Stimulated activated CD4-positive, alpha-beta T cell treated with anti-CD3 and anti-CD28 coated beads, Interleukin-4, amount 100 ng/mL, for 4 hours (primary cell): ENCODE results near the gene CNST.
A peak's percentile ranks its signal among the peaks of the same experiment; 100 is the strongest.

Experiments
- DNase-seq, 2 experiments: peaks; one replicate each; pipeline ENCODE4 v3.0.0-alpha.2; 2020

Gene CNST, protein sequence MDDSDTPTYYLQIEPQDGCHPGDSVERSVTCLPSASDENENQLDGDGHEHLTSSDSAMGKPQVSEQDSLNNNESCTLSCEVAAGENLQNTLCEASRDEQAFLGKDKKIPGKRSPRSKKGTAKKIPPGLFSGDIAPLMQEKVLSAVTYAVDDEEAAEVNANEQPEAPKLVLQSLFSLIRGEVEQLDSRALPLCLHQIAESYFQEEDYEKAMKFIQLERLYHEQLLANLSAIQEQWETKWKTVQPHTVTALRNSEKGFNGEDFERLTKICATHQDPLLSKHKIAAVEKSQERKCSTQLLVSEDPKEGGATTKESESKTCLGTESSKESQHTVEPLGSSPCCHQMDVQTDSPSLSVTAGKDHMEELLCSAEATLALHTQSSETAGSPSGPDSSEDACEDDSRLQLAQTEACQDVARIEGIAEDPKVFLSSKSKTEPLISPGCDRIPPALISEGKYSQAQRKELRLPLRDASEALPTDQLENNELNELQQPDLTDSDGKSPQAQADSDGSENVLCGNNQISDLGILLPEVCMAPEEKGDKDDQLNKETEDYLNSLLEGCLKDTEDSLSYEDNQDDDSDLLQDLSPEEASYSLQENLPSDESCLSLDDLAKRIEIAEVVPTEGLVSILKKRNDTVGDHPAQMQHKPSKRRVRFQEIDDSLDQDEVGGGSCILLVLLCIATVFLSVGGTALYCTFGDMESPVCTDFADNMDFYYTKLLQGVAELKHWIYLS

DNA sequence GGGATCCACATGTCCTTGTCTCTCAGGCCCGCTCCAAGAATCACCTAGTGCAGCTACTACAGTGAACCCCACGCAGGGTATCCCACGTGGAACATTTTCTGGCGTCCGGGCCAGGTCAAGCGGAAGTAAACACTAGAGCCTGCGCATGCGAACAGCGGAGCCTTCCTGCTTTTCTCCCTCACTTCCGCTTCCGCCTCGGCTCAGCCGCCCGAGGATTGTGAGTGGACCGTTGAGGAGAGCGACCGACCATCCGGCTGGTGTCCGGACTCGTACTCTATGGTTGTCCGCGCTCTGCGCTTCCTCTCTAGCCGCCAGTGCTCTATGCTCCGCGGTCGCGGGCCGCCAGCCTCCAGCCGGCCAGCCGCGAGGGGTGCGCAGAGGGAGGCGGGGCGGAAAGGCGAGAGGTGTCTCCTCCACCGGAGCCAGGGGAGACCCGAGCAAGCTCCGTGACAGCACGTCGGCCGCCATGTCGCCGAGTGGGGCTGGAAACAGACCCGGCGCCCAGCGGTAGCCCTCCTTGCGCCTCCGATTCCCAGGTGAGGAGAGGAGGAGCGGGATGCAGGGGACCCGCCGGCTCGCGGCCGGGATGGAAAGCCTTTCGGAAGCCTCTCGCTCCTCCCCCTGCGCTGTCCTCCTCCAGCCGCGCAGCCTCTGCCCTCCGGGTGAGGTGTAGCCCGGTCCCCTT lies at the start of gene CNST, which contains the start of gene TFB2M:
TSS of gene CNST (plus strand) at position 329 of the 685 bp plus-strand sequence. CDS start 25,107 bp downstream, outside the sequence.
TSS of gene TFB2M (minus strand) at position 134 of the 685 bp plus-strand sequence. CDS start at position 11, 123 bp downstream.
- DNase-seq = peak; percentile 89 to 91

DNA sequence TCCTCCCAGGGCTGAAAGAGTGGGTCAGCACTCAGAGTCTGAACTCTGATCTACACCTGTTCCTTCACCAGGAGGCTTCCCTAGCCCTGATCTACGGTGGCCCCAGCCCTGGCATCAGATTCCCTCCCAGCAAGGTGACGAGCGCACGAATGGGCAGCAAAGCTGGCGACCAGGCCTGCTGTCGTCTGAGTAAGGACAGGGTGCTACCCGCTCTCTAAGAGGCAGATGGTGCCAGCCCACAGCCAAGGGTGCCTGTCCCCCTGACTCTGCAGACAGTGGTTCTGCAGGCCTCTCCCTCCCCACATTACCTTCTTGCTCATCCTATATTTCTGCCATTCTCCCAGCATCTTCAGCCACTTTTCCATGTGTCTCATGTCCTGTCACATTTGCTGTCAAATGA lies 48.9 kb upstream of the CNST start:
- DNase-seq = no peak

DNA sequence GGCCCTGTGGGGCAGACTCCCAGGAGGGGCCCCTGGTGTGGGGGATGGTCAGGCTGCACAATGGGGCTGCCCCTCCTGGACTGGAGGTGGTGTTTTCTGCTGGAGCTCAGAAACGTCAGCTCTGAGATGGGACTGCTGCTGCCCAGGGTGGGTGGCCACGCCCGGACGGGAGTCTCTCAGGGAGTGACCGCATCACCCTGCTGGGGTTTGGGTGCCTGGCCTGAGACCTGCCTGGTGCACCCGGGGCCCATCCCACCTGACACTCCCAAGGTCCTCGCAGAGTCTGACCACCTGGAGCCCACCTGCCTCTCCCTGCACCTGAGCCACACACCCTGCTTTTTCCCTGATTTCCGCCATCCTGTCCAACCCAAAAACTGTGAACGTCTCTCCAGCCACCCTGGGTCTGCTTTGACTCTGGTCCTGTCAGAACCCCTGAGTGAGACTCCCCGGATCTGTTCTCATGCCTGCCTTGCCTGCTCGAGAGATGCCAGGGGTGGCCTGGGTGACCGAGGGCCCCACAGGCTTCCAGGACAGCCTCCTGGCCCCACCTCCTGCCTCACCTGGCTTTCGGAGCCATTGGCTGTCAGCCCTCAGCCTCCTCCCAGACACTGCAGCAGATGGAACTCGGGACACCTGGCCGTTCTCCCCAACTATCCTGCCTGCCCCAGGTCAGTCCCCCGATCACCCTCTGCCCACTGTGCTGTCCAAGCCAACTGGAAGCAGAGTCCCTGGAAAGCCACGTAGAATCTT lies 47.6 kb upstream of the CNST start:
- DNase-seq = no peak

DNA sequence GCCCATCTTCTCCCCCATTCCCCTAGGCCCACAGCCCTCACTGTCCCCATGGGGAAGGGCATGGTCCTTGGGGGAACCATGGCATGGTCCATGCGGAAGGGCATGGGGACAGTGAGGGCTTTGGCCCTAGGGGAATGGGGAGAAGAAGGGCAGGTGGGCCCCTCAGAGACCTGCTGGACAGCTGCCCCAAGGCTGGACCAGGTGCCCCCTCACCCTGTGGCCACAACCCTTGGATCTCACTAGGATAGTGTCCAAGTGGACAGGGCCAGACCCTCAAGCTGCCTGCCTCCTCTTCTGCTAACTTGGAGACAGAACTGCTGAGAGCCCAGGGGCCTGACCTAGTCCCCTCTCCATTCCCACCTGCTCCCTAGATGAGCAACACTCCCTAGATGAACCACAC lies 46.7 kb upstream of the CNST start:
- no peak for DNase-seq

DNA sequence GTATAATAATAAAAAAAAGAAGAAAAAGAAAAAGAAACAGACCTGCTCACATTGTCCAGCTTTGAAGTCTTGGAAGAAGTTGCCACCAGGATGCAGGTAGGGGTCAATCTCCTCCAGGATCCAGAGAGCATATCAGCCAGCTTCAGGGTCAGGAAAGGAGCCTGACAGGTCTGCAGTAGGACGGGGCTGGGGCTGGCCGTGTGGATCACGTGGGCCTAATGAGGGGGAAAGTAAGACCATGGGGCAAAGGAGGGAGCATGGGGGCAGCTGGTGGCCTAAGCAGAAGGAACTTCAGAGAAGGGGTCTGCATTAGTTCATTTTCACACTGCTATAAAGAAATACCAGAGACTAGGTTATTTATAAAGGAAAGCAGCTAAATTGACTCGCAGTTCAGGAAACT lies 39.9 kb upstream of the CNST start:
- no peak for DNase-seq

DNA sequence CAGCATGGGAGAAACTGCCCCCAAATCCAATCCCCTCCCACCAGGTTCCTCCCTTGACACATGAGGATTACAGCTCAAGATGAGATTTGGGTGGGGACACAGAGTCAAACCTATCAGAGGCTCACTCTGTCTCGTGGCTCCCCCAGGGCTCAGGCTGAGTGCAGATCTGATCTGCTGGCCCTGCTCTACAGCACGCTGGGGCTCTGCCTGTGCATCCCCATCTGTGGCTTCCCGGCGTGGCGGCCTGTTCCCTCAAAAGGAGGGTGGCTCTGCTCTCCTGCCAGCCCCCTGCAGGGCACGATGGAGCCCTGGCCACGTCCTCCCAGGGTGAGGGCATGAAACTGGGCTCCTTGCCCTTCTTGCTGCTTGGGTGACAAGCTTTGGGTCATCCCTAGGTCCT lies 39.3 kb upstream of the CNST start:
- DNase-seq = no peak

DNA sequence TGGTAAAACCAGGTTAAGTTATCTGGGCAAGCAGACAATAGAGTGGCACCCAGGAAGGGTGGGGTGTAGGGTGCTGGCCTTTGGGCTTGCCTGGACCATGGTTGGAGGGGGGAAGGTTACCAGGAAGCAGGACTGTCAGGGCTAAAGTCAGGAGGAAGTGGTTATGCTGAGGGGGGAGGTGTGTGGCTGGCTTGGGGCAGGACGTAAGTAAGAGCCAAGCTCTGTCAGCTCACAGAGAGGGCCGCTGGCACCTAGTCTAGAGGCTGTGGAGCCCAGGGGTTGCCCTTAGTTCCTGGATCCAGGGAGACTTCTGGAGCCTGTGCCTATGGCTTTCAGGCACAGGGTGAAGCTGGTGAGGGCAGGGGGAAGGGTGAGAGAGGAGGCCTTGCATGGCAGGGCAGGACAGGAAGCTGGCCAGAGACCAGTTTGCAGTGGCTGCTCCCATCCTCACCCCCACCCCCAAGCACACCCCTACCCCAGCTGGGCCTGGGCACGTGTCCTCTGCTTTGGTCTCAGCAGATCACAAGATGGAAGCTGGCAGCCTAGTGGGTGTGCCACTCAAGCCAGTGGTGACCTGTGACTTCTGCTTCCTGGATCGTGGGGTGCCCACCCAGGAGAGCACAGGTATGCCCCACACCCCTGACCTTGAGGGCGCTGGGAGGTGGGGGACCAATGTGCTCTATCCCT lies 38.7 kb upstream of the CNST start:
- DNase-seq = no peak

DNA sequence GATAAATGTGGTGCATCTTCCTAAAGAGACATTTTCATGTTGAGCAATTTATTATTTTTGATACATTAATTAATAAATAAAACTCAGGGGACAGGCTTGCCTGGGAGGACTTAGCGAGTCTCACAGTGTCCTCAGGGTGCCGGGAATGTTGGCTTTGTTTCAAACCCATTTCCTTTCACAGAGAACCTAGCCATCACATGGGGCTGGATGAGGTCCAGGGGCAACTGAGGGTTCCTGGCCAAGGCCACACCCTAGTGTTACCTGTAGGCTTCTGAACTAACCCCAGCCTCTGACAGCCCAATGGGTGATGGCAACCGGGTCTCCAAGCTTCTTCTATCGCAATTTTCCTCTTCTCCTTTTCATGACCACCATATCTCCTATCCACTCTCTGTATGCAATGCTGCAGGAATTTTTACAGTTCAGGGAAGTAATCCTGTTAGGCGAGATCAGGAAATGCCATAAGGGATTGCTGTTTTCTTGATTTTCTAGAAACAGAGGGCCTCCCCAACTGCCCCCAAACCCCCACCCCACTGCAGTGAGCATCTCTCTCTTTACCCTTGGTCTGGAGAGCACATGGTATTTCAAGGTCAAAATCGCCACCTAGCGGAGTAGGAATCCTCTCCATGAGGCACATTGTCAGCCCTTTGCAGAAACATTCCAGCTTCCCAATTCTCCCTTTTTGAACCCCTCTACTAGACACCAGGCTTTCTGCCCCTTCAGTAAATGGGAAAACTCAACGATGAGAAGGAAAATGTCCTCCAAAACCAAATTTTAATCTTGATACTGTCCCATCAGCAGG lies 37.1 kb upstream of the CNST start:
- DNase-seq = no peak

DNA sequence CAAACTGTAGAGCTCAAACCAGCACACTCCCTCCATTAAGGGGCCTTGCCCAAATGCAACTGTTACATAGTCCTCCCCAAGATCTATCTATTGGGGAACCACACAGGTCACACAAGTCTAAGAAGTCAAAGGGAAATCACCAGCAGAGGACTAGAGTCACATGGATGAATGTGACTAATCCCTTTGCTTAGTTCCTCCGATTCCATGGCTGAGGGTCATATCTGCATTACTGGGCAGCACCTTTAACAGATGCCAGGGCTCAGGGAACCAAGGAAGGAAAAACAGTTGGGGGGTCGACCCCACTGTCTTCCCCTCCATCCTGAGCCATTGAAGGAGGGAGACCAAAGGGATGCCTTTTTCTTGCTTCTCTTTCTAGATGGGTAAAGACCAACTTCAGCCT lies 35.8 kb upstream of the CNST start:
- no peak for DNase-seq

DNA sequence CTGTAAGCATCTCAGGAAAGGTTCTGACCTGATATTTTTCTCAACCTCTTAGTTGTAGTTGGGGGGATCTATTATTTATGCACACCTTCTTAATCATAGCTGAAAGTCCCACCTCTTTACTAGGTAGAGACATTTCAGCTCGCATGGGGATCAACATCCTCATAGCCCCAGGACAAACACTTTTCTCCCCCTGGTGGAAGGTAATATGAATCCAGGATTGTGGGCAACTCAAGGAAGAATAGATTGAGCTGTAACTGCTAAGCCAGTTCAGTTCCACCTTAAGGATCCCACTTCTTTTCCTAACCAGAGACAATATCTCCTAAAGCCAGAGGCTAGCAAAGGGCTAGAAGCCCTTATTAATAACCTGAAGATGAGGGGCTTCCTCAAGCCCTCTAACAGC lies 33.7 kb upstream of the CNST start:
- no peak for DNase-seq

DNA sequence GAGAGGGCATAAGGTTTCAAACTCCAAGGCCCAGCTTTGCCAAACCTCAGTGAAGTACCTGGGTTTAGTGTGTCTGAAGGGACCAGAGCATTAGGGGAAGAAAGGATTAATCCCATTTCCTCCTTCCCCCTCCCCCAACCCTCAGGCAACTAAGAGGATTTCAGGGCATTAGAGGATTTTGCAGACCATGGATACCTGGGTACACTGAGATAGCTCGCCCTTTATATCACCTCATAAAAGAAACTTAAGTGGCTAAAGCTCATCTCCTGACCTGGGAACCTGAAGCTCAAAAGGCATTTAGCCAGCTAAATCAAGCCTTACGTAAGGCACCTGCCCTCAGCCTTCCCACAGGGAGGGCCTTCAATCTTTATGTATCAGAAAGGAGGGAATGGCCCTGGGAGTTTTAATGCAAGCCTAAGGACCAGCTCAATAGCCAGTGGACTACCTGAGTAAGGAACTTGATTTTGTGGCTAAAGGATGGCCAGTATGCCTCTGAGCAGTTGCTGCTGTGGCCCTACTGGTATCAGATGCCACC lies 32.8 kb upstream of the CNST start:
- no peak for DNase-seq

DNA sequence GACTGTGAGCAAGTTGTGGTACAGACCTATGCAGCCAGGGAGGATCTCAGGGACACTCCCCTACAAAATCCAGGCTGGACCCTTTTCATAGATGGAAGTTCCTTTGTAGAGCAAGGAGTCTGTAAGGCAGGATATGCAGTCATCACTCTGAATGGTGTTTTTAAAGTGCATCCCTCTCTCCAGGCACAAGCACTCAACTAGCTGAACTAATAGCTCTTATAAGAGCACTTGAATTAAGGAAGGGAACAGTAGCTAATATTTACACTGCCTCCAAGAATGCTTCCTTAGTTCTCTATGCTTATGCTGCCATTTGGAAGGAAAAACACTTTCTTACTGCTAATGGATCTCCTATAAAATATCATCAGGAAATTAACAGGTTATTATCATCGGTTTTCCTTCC lies 32.1 kb upstream of the CNST start:
- no peak for DNase-seq

DNA sequence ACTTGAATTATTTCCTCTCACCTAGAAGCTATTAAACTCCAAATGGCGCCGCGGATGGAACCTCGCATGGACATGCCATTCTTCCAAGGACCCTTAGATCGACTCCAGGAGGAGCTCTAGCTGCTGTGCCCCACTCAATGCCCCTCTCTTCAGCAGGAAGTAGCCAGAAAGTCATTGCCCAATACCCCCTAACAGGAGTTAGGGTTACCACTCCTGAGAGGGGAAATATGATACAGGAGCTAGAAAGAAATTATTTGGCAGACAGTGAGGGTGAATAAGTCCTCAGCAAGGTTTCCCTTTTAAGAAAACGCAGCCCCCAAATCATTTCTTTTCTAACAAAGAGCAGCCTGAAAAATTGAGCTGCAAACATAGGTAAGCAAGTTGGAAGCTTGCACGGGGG lies 28.8 kb upstream of the CNST start:
- DNase-seq = no peak

DNA sequence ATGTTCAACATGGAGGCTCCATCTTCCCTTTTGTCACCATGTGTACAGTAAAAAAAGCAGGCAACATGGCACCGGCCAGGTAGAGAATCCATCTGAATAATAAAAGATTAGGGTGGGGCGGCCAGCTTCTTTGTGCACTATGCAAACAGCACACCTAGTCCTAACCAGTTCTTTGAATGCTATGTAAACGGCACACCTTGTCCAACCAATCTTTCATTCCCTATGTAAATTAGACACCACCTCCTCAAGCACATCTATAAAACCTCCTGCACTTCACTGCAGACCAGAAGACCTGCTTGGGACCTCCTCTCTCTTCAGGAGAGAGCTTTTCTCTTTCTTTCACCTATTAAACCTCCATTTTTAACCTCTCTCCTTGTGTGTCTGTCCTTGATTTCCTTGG lies 28.4 kb upstream of the CNST start:
- no peak for DNase-seq

DNA sequence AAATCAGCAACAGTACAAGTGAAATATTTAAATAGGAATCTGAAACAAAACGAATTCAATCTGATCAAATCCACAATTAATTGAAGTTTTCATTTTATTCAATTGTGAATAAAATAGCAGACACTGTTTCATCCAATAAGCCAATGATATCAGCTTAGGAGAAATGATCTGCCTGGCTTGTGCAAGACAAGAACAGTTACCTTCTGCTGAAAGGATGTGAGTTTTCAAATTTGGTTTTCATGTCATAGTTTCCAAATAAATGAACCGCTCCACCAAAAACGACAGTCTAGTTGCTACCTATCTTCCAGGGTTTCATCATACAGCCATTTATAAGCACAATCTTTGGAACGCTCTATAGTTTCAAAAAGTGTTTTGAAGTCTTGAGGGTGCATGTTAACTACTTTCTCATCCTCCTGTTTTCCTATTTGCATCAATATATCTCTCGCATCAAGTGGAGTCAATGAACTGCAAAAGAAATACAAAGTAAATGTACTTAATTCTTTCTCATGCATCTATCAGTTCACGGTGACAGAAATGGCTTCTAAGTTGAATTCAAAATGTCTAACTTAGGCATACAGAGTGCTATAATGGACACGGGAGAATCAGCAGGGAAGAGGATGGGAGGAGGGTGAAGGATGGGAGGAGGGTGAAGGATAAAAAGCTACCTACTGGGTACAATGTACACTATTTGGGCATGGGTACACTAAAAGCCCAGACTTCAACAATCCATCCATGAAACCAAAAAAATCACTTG lies 25.3 kb upstream of the CNST start:
- no peak for DNase-seq

DNA sequence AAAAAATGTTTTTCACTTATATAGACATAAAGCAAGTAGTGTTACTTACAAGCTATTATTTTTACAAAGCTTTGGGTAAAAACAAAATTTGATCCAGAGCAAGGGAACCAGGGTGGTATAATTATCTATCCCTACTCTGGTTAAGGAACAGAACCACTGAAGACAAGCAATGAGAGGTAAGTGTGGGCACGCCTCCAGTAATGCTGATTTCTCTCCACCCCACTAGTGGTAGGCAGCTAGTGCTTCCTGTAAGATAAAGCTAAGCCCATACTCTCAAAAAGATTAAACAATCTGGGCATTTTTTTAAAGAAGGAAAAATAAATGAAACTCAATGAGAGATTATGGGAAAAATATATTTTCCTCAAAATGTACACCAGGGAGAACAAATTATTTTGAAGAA lies 22.3 kb upstream of the CNST start:
- DNase-seq = no peak

DNA sequence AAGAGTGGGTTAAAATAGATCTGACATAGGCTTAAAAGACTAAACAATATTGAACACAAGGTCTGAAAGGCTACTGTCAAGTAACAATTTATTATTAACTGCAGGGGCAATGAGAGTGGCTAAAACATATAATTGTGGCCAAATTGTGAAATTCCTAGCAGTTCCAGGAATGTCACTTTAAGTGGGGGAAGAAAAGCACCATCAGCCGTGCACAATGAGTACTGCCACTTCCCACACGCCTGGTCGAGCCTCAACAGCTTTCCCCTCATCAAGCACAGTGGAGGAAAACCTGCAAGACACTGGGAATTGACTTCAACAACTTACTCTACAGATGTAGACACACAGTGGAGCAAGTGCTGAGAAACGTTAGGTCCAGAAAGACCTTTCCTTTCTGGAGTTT lies 16.6 kb upstream of the CNST start:
- no peak for DNase-seq

DNA sequence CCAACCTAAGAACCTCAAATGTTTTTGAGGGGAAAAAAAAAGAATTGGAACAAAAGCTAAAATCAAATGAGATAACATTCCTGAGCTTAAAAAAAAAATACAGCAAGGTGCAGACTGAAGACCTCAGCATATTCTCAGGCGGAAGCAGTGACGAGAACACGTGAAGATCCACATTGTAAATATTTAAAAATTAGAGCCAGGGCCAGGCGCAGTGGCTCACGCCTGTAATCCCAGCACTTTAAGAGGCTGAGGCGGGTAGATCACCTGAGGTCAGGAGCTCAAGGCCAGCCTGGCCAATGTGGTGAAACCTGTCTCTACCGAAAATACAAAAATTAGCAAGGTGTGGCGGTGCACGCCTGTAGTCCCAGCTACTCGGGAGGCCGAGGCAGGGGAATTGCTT lies 15.9 kb upstream of the CNST start:
- no peak for DNase-seq

DNA sequence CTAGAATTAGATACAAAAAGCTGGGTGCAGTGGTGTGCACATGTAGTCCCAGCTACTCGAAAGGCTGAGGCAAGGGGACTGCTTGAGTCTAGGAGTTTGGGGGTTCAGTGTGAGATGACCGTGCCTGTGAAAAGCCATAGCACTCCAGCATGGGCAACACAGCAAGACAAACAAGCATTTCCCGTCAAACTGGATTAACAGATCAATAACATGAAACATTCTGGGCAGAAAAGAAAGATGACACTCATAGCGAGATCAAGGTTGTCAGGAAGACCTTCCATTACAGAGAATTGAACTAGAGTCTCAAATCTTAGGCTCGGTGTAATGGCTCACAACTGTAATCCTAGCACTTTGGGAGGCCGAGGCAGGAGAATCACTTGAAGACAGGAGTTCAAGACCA lies 14.1 kb upstream of the CNST start:
- no peak for DNase-seq

DNA sequence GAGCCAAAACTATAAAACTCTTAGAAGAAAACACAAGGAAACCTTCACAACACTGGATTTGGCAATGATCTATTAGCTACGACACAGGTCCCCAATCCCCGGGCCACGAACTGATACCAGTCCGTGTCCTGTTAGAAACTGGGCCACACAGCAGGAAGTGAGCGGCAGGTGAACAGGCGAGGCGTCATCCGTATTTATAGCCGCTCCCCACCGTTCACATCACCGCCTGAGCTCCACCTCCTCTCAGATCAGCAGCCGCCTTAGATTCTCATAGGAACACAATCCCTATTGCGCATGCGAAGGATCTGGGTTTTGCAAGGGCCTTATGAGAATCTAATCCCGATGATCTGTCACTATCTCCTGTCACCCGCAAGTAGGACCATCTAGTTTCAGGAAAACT lies 12.1 kb upstream of the CNST start:
- DNase-seq = no peak

DNA sequence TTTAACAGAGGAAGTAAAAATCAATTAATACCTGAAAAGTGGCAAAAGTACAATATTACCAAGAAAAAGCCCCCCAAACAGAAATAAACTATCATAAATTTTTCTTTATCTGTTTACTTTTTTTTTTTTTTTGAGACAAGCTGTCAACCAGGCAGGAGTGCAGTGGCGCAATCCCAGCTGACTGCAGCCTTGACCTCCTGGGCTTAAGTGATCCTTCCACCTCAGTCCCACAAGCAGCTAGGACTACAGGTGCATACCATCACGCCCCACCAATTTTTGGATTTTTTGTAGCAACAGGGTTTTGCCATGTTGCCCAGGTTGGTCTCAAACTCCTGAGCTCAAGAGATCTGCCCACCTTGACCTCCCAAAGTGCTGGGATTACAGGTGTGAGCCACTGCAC lies 8.2 kb upstream of the CNST start:
- DNase-seq = no peak
